CD4-positive, alpha-beta T cell treated with Interferon alpha-2 for 1 hour (primary cell): Measurements from ENCODE around the gene C2CD3.
A peak's percentile ranks its signal among the peaks of the same experiment; 100 is the strongest.
"Not testable (repeated sequence)": the region's sequence is repeated elsewhere in the genome, so short reads cannot be mapped to it uniquely, and the experiment has no call there.

Experiments
- DNase-seq, 2 donors: peaks; one replicate each; pipeline ENCODE4 v3.0.0-alpha.2; 2020 to 2022

The C2CD3 gene

GRCh38 chr11:74001822-74002286 lies 168.9 kb downstream of the C2CD3 start:
- no peak for DNase-seq

GRCh38 chr11:74000307-74001133 lies 170.3 kb downstream of the C2CD3 start:
- no peak for DNase-seq

- peak in 1 of 2 donors; percentile 51 for DNase-seq
Measured at GRCh38 chr11:73999581-74000306, 171.1 kb downstream of the C2CD3 start.

GRCh38 chr11:73998846-73999575 lies 171.8 kb downstream of the C2CD3 start:
- DNase-seq = no peak

GRCh38 chr11:73997120-73997770 lies 173.6 kb downstream of the C2CD3 start:
- DNase-seq = no peak

GRCh38 chr11:73996161-73996747 lies 174.5 kb downstream of the C2CD3 start:
- no peak for DNase-seq

- DNase-seq = peak; percentile 49 to 82
Measured at GRCh38 chr11:73995731-73996130, 175.1 kb downstream of the C2CD3 start.

GRCh38 chr11:73995247-73995646 lies 175.6 kb downstream of the C2CD3 start:
- peak; percentile 47 to 86 for DNase-seq

- DNase-seq = peak in 1 of 2 donors; percentile 46
Measured at GRCh38 chr11:73991471-73992006, 179.3 kb downstream of the C2CD3 start.

GRCh38 chr11:73990730-73991129 lies 180.1 kb downstream of the C2CD3 start:
- no peak for DNase-seq

GRCh38 chr11:73989156-73989555 lies 181.6 kb downstream of the C2CD3 start:
- no peak for DNase-seq

- DNase-seq = no peak
Measured at GRCh38 chr11:73988227-73988626, 182.6 kb downstream of the C2CD3 start.

GRCh38 chr11:73985661-73986060 lies 185.1 kb downstream of the C2CD3 start:
- DNase-seq = not testable (repeated sequence)

- no peak for DNase-seq
Measured at GRCh38 chr11:73983741-73984538, 186.9 kb downstream of the C2CD3 start.

GRCh38 chr11:73982990-73983740 lies 187.6 kb downstream of the C2CD3 start:
- peak; percentile 95 to 96 for DNase-seq

- DNase-seq = peak; percentile 82 to 89
Measured at GRCh38 chr11:73982595-73982989, 188.2 kb downstream of the C2CD3 start, which contains the start of gene UCP2. Gene UCP2, minus strand, starts transcription at chr11:73982843. Its CDS starts 4,465 bp downstream, at chr11:73978378.

GRCh38 chr11:73981051-73981805 lies 189.6 kb downstream of the C2CD3 start:
- DNase-seq = no peak

GRCh38 chr11:73980001-73980961 lies 190.5 kb downstream of the C2CD3 start:
- peak; percentile 87 to 90 for DNase-seq
